ENCODE data around the gene OR4E1.

GRCh38 chr14:21652209-21652808, 21.3 kb downstream of the OR4E1 start:
- no peak for TF ChIP-seq CTCF (IDR thresholded peaks at IDR 0.05)
- no peak for TF ChIP-seq POLR2A (IDR thresholded peaks at IDR 0.05)
- TF ChIP-seq EP300 (IDR thresholded peaks at IDR 0.05): no peak

Measured in ovary (tissue), 3 donors.